A673 (cell line): ENCODE results near the gene HAGH. TPM values are rescaled to one million over a fixed set of nuclear protein-coding genes. Genes with fewer than 3 reads are reported as not detected.

Source experiments
- BruUV-seq: library from RNA; stranded (reverse); fragments of 400-500 nt; replicated peaks from 2 replicates; lab custom pipeline; 2021; lab: Mats Ljungman, UMichigan
- CTCF ChIA-PET: fragments of 300-600 bp; sonication (Branson Sonifier 250); formaldehyde crosslinking; loops from one replicate; lab custom pipeline; 2022; ENCODE audit warnings: antibody characterized with exemption; lab: Charles Lee
- POLR2A ChIA-PET: fragments of 300-600 bp; sonication (Branson Sonifier 250); formaldehyde crosslinking; loops from one replicate; lab custom pipeline; 2022; ENCODE audit warnings: antibody characterized with exemption; ENCODE audit not compliant: low non-redundant PET; lab: Charles Lee
- DNase-seq: peaks from one replicate; pipeline ENCODE4 v3.0.0-alpha.2; 2015; ENCODE audit warnings: low spot score
- H3K27ac ChIP-seq: fragments of 200-600 bp; sonication (generic); 2 replicates; pipeline ENCODE4 v1.5.1; 2016; ENCODE audit warnings: mixed run types, low read depth, mild to moderate bottlenecking, mixed read lengths, antibody characterized with exemption, low read length; ENCODE audit not compliant: poor library complexity, severe bottlenecking
- H3K27me3 ChIP-seq: fragments of 200-600 bp; sonication (generic); replicated peaks from 2 replicates; pipeline ENCODE4 v1.6.1; 2017; ENCODE audit warnings: mixed run types, low read depth, mild to moderate bottlenecking, mixed read lengths, antibody characterized with exemption, low read length; ENCODE audit not compliant: insufficient read depth, poor library complexity
- H3K36me3 ChIP-seq: fragments of 200-600 bp; sonication (generic); 2 replicates; pipeline ENCODE4 v1.6.1; 2016; ENCODE audit warnings: mixed run types, mild to moderate bottlenecking, mixed read lengths, antibody characterized with exemption, low read length; ENCODE audit not compliant: insufficient read depth, poor library complexity, severe bottlenecking
- H3K4me1 ChIP-seq: fragments of 200-600 bp; sonication (generic); 2 replicates; pipeline ENCODE4 v1.6.1; 2017; ENCODE audit warnings: mixed run types, mild to moderate bottlenecking, mixed read lengths, antibody characterized with exemption, low read length; ENCODE audit not compliant: insufficient read depth, poor library complexity, severe bottlenecking
- H3K4me3 ChIP-seq: fragments of 200-600 bp; sonication (generic); 2 replicates; pipeline ENCODE4 v1.5.1; 2016; ENCODE audit warnings: low read depth, mixed run types, mild to moderate bottlenecking, mixed read lengths, low read length; ENCODE audit not compliant: poor library complexity, severe bottlenecking
- H3K9me3 ChIP-seq: fragments of 200-600 bp; sonication (generic); 2 replicates; pipeline ENCODE4 v1.6.1; 2016; ENCODE audit warnings: mixed run types, low read depth, mild to moderate bottlenecking, mixed read lengths, antibody characterized with exemption, low read length; ENCODE audit not compliant: poor library complexity, severe bottlenecking
- EZH2 ChIP-seq: fragments of 200-600 bp; sonication (generic); IDR thresholded peaks from 2 replicates; pipeline ENCODE4 v1.6.1; 2017; ENCODE audit warnings: borderline replicate concordance, low read depth, mild to moderate bottlenecking, mixed read lengths, antibody characterized with exemption, low read length; ENCODE audit not compliant: poor library complexity, severe bottlenecking
- intact Hi-C: fragments of 100-400 bp; cut with micrococcal nuclease; formaldehyde crosslinking; loops from one replicate; pipeline ENCODE4 v1.10.0; 2022; ENCODE audit not compliant: unreplicated experiment
- total RNA-seq: library from RNA; stranded (reverse); gene quantifications from 2 replicates; pipeline ENCODE4 v1.2.3, GENCODE V29; 2021
- TF ChIP-seq, protein P1 (sequence below): fragments of 300-800, 200-600 bp; sonication (generic); conservative IDR thresholded peaks from 2 replicates; pipeline ENCODE4 v1.5.1; 2017; ENCODE audit warnings: low read depth, mild to moderate bottlenecking, antibody characterized with exemption, low read length, moderate library complexity, mixed read lengths

HAGH gene
- total RNA-seq, 1 experiment from 2014 or later = 14.4 TPM

DNA sequence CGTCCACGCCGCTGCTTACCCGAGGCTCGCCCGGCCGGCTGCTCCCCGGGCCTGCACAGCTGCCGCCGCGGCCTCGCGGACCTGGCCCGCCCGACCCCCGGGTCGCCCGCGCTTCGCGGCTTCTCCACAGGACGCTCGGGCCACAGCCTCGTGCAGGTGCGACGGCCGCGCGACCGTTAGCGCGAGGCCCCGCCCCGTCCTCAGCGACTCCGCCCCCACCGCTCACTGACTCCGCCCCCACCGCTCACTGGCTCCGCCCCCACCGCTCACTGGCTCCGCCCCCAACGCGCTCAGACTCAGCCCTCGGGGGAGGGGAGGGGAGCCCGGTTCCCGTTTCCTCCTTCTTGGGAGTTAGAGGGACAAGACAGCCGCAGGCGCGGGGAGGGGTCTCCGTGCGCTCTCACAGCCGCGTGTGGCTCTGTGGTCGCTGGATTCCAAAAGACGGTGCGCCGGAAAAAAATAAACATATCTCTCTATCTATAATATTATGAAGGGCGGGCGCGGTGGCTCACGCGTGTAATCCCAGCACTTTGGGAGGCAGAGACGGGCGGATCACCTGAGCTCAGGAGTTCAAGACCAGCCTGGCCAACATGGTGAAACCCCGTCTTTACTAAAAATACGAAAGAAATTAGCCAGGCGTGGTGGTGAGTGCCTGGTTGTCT, 45.5 kb upstream of the HAGH start, which contains the start of gene MEIOB:
Gene MEIOB, minus strand, starts transcription at position 191 of the 662 bp plus-strand sequence. CDS start 3,989 bp downstream, outside the sequence.
- ChIA-PET CTCF (no interaction called here), POLR2A (no interaction called here)
- no peak for TF ChIP-seq EZH2
- TF ChIP-seq, protein P1, sequence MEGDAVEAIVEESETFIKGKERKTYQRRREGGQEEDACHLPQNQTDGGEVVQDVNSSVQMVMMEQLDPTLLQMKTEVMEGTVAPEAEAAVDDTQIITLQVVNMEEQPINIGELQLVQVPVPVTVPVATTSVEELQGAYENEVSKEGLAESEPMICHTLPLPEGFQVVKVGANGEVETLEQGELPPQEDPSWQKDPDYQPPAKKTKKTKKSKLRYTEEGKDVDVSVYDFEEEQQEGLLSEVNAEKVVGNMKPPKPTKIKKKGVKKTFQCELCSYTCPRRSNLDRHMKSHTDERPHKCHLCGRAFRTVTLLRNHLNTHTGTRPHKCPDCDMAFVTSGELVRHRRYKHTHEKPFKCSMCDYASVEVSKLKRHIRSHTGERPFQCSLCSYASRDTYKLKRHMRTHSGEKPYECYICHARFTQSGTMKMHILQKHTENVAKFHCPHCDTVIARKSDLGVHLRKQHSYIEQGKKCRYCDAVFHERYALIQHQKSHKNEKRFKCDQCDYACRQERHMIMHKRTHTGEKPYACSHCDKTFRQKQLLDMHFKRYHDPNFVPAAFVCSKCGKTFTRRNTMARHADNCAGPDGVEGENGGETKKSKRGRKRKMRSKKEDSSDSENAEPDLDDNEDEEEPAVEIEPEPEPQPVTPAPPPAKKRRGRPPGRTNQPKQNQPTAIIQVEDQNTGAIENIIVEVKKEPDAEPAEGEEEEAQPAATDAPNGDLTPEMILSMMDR = no peak
- Histone ChIP-seq H3K4me1 (no peaks in the 10 kb centered on the region), H3K27me3 (peaks cover 13% of the 10 kb centered on the region), H3K9me3 (no peaks in the 10 kb centered on the region), H3K27ac (no peak within 1 kb of the TSS), H3K4me3 (peak within 1 kb of the TSS; percentile 38), H3K36me3 (no peaks in the 10 kb centered on the region)
- no TSS peak for BruUV-seq
- peak; percentile 52 for DNase-seq
- intact Hi-C loops = no loop called here

DNA sequence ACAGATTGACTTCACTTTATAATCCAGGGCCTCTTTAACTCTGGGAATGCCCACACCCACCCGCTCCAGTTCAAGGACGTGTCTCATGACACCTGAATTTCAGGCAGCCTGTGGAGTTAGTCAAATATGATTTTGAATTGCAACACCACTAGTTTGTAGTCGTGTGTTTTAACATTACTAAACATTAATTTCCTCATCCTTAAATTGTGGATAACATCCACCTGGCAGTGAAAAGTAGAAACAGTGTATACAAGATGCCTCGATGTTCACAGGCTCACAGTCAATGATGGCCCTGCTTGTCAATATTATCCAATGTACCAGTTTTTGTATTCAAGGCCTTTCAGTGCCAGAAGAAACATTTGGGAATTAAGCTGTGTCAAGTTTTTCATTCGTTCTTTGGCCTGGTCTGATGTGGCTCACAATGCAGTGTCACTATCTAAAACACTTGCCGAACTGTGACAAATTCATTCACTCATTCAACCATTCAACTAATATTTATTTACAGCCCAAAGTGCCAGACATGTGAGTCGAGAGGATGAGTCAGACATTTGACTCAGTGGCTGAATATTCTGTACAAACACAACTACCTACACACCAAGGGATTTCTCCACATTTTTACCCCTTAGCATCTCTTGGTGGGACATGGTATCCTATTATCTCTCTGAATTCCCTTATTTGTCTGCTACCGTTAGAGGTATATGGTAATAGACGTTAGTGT, 43.9 kb upstream of the HAGH start:
- ChIA-PET CTCF (no interaction called here), POLR2A (no interaction called here)
- Histone ChIP-seq H3K36me3 (no peaks in the 10 kb centered on the region), H3K27me3 (peaks cover 13% of the 10 kb centered on the region), H3K27ac (no peak overlapping the region), H3K4me1 (no peaks in the 10 kb centered on the region), H3K9me3 (no peaks in the 10 kb centered on the region), H3K4me3 (no peak overlapping the region)
- no TSS peak for BruUV-seq
- peak; percentile 13 for DNase-seq
- intact Hi-C loops = no loop called here
- no peak for TF ChIP-seq EZH2
- TF ChIP-seq, protein P1 = no peak

- CTCF ChIA-PET = interaction anchor here (0.6 kb wide), 1 partner anchor 274 kb away, joined by 3 read pairs; no protein-coding TSS in a partner anchor
- Histone ChIP-seq H3K27ac (no peak overlapping the region), H3K27me3 (no peaks in the 10 kb centered on the region), H3K4me1 (no peaks in the 10 kb centered on the region), H3K9me3 (no peaks in the 10 kb centered on the region), H3K4me3 (no peak overlapping the region), H3K36me3 (no peaks in the 10 kb centered on the region)
- DNase-seq = no peak
- POLR2A ChIA-PET = no interaction called here
- intact Hi-C loops = loop anchor here (5.0 kb wide), 1 partner anchor 61 kb away; no protein-coding TSS in a partner anchor
- no peak for TF ChIP-seq EZH2
- TF ChIP-seq, protein P1 = no peak
- no TSS peak for BruUV-seq
These were observed 39.5 kb upstream of the HAGH start for GRCh38 chr16:1865902-1866690.
